Common myeloid progenitor, CD34-positive (primary cell): ENCODE results near the gene CNOT2.

Experiments
- CTCF ChIA-PET: fragments of 350-600 bp; sonication (Branson Sonifier 250); formaldehyde crosslinking; loops from one replicate; lab custom pipeline; 2021; ENCODE audit warnings: antibody characterized with exemption; lab: Charles Lee
- POLR2A ChIA-PET: fragments of 350-600 bp; sonication (Branson Sonifier 250); formaldehyde crosslinking; loops from one replicate; lab custom pipeline; 2021; ENCODE audit warnings: antibody characterized with exemption; lab: Charles Lee
- DNase-seq, 3 donors: peaks; one replicate each; pipeline versions ENCODE4 v3.0.0 to v3.0.0-alpha.2; 2013
- H3K27ac ChIP-seq, 2 experiments: 1 replicate in 1 of 2; 2 replicates in 1 of 2; pipeline ENCODE4 v1.7.0; 2013; ENCODE audit warnings: inconsistent platforms in 2 of 2, low read length in 2 of 2, mild to moderate bottlenecking in 2 of 2, low read depth in 1 of 2, moderate library complexity in 1 of 2; ENCODE audit not compliant: severe bottlenecking in 2 of 2, insufficient read depth in 1 of 2, poor library complexity in 1 of 2
- H3K27me3 ChIP-seq, 5 experiments: replicated peaks in 2 of 5; 1 replicate in 3 of 5; 2 replicates in 2 of 5; pipeline versions ENCODE4 v1.6.1 to v1.7.0; 2013; ENCODE audit warnings: low read length in 4 of 5, mild to moderate bottlenecking in 2 of 5, moderate library complexity in 2 of 5, inconsistent platforms in 1 of 5; ENCODE audit not compliant: insufficient read depth in 5 of 5, control insufficient read depth in 4 of 5
- H3K36me3 ChIP-seq, 4 experiments: 1 replicate in 2 of 4; 2 replicates in 2 of 4; pipeline versions ENCODE4 v1.6.1 to v1.7.0; 2013; ENCODE audit warnings: low read length in 3 of 4, control low read depth in 1 of 4, mild to moderate bottlenecking in 1 of 4; ENCODE audit not compliant: control insufficient read depth in 4 of 4, insufficient read depth in 4 of 4
- H3K4me1 ChIP-seq, 4 experiments: 1 replicate in 3 of 4; 2 replicates in 1 of 4; pipeline versions ENCODE4 v1.6.1 to v1.7.1; 2013; ENCODE audit warnings: low read length in 3 of 4, mild to moderate bottlenecking in 3 of 4, control low read depth in 1 of 4, inconsistent platforms in 1 of 4, moderate library complexity in 1 of 4; ENCODE audit not compliant: control insufficient read depth in 4 of 4, insufficient read depth in 4 of 4; ENCODE audit errors: control extremely low read depth in 1 of 4
- H3K4me3 ChIP-seq, 7 experiments: 1 replicate in 4 of 7; 2 replicates in 3 of 7; pipeline versions ENCODE4 v1.5.1 to v1.7.0; 2013; ENCODE audit warnings: mild to moderate bottlenecking in 7 of 7, low read length in 6 of 7, moderate library complexity in 6 of 7, inconsistent platforms in 2 of 7, low read depth in 2 of 7, control low read depth in 1 of 7; ENCODE audit not compliant: insufficient read depth in 4 of 7, control insufficient read depth in 1 of 7; ENCODE audit errors: extremely low read depth in 1 of 7
- H3K9me3 ChIP-seq, 5 experiments: 1 replicate in 4 of 5; 2 replicates in 1 of 5; pipeline versions ENCODE4 v1.6.1 to v1.7.1; 2013; ENCODE audit warnings: low read length in 4 of 5, mild to moderate bottlenecking in 2 of 5, inconsistent platforms in 1 of 5, low read depth in 1 of 5, moderate library complexity in 1 of 5; ENCODE audit not compliant: control insufficient read depth in 4 of 5, insufficient read depth in 2 of 5; ENCODE audit errors: control extremely low read depth in 1 of 5
- WGBS: methylation state at CpG from one replicate; pipeline ENCODE4 v1.1.5; 2013; ENCODE audit not compliant: insufficient coverage; 5-methylcytosine and 5-hydroxymethylcytosine counted together

CNOT2 gene

GRCh38 chr12:70270108-70270507 lies 26.9 kb downstream of the CNOT2 start:
- Histone ChIP-seq H3K36me3 (peaks cover 5 to 11% (median 7%) of the 10 kb centered on the region in 4 experiments), H3K9me3 (peaks cover 0 to 9% (median 0%) of the 10 kb centered on the region in 5 experiments), H3K27me3 (no peaks in the 10 kb centered on the region), H3K27ac (no peak overlapping the region), H3K4me3 (no peak overlapping the region), H3K4me1 (peaks cover 0 to 2% (median 0%) of the 10 kb centered on the region in 4 experiments)
- ChIA-PET CTCF (no interaction called here), POLR2A (no interaction called here)
- no peak for DNase-seq
- no CpG with 5 or more reads among the region's 1 CpG for WGBS

GRCh38 chr12:70271025-70271424 lies 27.8 kb downstream of the CNOT2 start:
- ChIA-PET CTCF (no interaction called here), POLR2A (no interaction called here)
- Histone ChIP-seq H3K4me1 (peaks cover 0 to 2% (median 0%) of the 10 kb centered on the region in 4 experiments), H3K27ac (no peak overlapping the region), H3K9me3 (peaks cover 0 to 13% (median 0%) of the 10 kb centered on the region in 5 experiments), H3K36me3 (peaks cover 5 to 15% (median 7%) of the 10 kb centered on the region in 4 experiments), H3K27me3 (no peaks in the 10 kb centered on the region), H3K4me3 (no peak overlapping the region)
- no peak for DNase-seq

- no peak overlapping the region for H3K4me3 ChIP-seq
- 100% methylated on average over 3 of the region's 3 CpGs for WGBS
- ChIA-PET CTCF (interaction anchor here (1.0 to 1.4 kb wide), 3 partner anchors 9 to 62 kb away, joined by 3 to 5 read pairs (median 4); no protein-coding TSS in a partner anchor), POLR2A (no interaction called here)
- H3K27me3 ChIP-seq, result no peaks in the 10 kb centered on the region
- H3K9me3 ChIP-seq, result peaks cover 0 to 13% (median 0%) of the 10 kb centered on the region in 5 experiments
- H3K4me1 ChIP-seq, result peaks cover 0 to 2% (median 0%) of the 10 kb centered on the region in 4 experiments
- H3K27ac ChIP-seq, result no peak overlapping the region
- H3K36me3 ChIP-seq, result peaks cover 0 to 14% (median 6%) of the 10 kb centered on the region in 4 experiments
- no peak for DNase-seq
Measured at GRCh38 chr12:70272510-70272909, 29.3 kb downstream of the CNOT2 start.

GRCh38 chr12:70275045-70275444 lies 31.8 kb downstream of the CNOT2 start:
- Histone ChIP-seq H3K9me3 (peaks cover 0 to 13% (median 0%) of the 10 kb centered on the region in 5 experiments), H3K4me3 (no peak overlapping the region), H3K27me3 (no peaks in the 10 kb centered on the region), H3K27ac (no peak overlapping the region), H3K36me3 (peaks cover 3 to 16% (median 10%) of the 10 kb centered on the region in 4 experiments), H3K4me1 (peaks cover 0 to 2% (median 0%) of the 10 kb centered on the region in 4 experiments)
- CTCF ChIA-PET, result interaction anchor here (1.0 to 1.7 kb wide), 5 partner anchors 9 to 22 kb away, joined by 3 to 4 read pairs (median 3); no protein-coding TSS in a partner anchor
- POLR2A ChIA-PET, result no interaction called here
- no peak for DNase-seq

- DNase-seq, result no peak
- no peak overlapping the region for H3K27ac ChIP-seq
- ChIA-PET CTCF (interaction anchor here (1.2 kb wide), 1 partner anchor 12 kb away, joined by 4 read pairs; no protein-coding TSS in a partner anchor), POLR2A (no interaction called here)
- H3K9me3 ChIP-seq, result peaks cover 0 to 13% (median 0%) of the 10 kb centered on the region in 5 experiments
- H3K36me3 ChIP-seq, result peaks cover 5 to 21% (median 13%) of the 10 kb centered on the region in 4 experiments
- 100% methylated on average over 4 of the region's 8 CpGs for WGBS
- H3K4me1 ChIP-seq, result no peaks in the 10 kb centered on the region
- H3K4me3 ChIP-seq, result no peak overlapping the region
- no peaks in the 10 kb centered on the region for H3K27me3 ChIP-seq
Measured at GRCh38 chr12:70277973-70278372, 34.7 kb downstream of the CNOT2 start.

GRCh38 chr12:70278945-70279344 lies 35.7 kb downstream of the CNOT2 start:
- DNase-seq, result no peak
- Histone ChIP-seq H3K9me3 (peaks cover 0 to 13% (median 0%) of the 10 kb centered on the region in 5 experiments), H3K27ac (no peak overlapping the region), H3K27me3 (no peaks in the 10 kb centered on the region), H3K4me3 (no peak overlapping the region), H3K4me1 (no peaks in the 10 kb centered on the region), H3K36me3 (peaks cover 5 to 18% (median 12%) of the 10 kb centered on the region in 4 experiments)
- POLR2A ChIA-PET, result no interaction called here
- CTCF ChIA-PET, result no interaction called here

GRCh38 chr12:70283232-70283631 lies 40.0 kb downstream of the CNOT2 start:
- Histone ChIP-seq H3K4me3 (no peak overlapping the region), H3K4me1 (no peaks in the 10 kb centered on the region), H3K36me3 (peaks cover 2 to 25% (median 15%) of the 10 kb centered on the region in 4 experiments), H3K9me3 (no peaks in the 10 kb centered on the region), H3K27me3 (no peaks in the 10 kb centered on the region), H3K27ac (no peak overlapping the region)
- 100% methylated on average over 1 of the region's 3 CpGs for WGBS
- DNase-seq, result no peak
- ChIA-PET CTCF (interaction anchor here (1.1 to 1.2 kb wide), 3 partner anchors 8 to 32 kb away, joined by 3 read pairs; no protein-coding TSS in a partner anchor), POLR2A (no interaction called here)
